ENCODE data around the gene TIGD1. TPM values are rescaled to one million over a fixed set of nuclear protein-coding genes. Genes with fewer than 3 reads are reported as not detected.

Gene TIGD1
- total RNA-seq, 4 donors from 2014 or later = 1.2 to 7.1 (median 3.2) TPM

- peaks cover 0 to 28% (median 0%) of the 10 kb centered on the region in 4 donors for H3K27me3 ChIP-seq
- 72 to 88% methylated on average over 7 to 16 of the region's 20 CpGs for WGBS, 2 donors
- no peak overlapping the region for H3K4me3 ChIP-seq
- TF ChIP-seq POLR2A (IDR thresholded peaks at IDR 0.05) (no peak), CTCF (IDR thresholded peaks at IDR 0.05) (no peak)
- intact Hi-C loops (cut with DNase I) = no loop called here
- no peak for DNase-seq
- H3K4me1 ChIP-seq = peaks cover 0 to 9% (median 4%) of the 10 kb centered on the region in 3 donors
- H3K9me3 ChIP-seq = no peaks in the 10 kb centered on the region
- no peak overlapping the region for H3K27ac ChIP-seq
- H3K36me3 ChIP-seq = peaks cover 0 to 31% (median 0%) of the 10 kb centered on the region in 3 donors
These were observed 7.5 kb downstream of the TIGD1 start for GRCh38 chr2:232542715-232543467.

GRCh38 chr2:232541961-232542714, 8.2 kb downstream of the TIGD1 start:
- Histone ChIP-seq H3K27ac (no peak overlapping the region), H3K4me1 (peaks cover 0 to 17% (median 4%) of the 10 kb centered on the region in 3 donors), H3K9me3 (no peaks in the 10 kb centered on the region), H3K36me3 (peaks cover 0 to 26% (median 0%) of the 10 kb centered on the region in 3 donors), H3K27me3 (peaks cover 0 to 35% (median 0%) of the 10 kb centered on the region in 4 donors), H3K4me3 (no peak overlapping the region)
- 47 to 76% methylated on average over 6 of the region's 9 CpGs for WGBS, 2 donors
- TF ChIP-seq CTCF (IDR thresholded peaks at IDR 0.05) (no peak), POLR2A (IDR thresholded peaks at IDR 0.05) (no peak)
- intact Hi-C loops (cut with DNase I) = no loop called here
- no peak for DNase-seq

GRCh38 chr2:232541195-232541960, 9.0 kb downstream of the TIGD1 start:
- H3K27ac ChIP-seq = no peak overlapping the region
- intact Hi-C loops (cut with DNase I) = no loop called here
- WGBS, 2 donors = 76 to 87% methylated on average over 7 to 11 of the region's 19 CpGs
- H3K27me3 ChIP-seq = peaks cover 0 to 43% (median 0%) of the 10 kb centered on the region in 4 donors
- H3K9me3 ChIP-seq = peaks cover 0 to 1% (median 0%) of the 10 kb centered on the region in 3 donors
- H3K36me3 ChIP-seq = peaks cover 0 to 18% (median 0%) of the 10 kb centered on the region in 3 donors
- no peak overlapping the region for H3K4me3 ChIP-seq
- no peak for DNase-seq
- H3K4me1 ChIP-seq = peaks cover 0 to 18% (median 4%) of the 10 kb centered on the region in 3 donors
- TF ChIP-seq POLR2A (IDR thresholded peaks at IDR 0.05) (no peak), CTCF (IDR thresholded peaks at IDR 0.05) (no peak)

GRCh38 chr2:232540441-232541041, 9.8 kb downstream of the TIGD1 start:
- 56 to 60% methylated on average over 6 to 8 of the region's 17 CpGs for WGBS, 2 donors
- H3K4me3 ChIP-seq = no peak overlapping the region
- no peak overlapping the region for H3K27ac ChIP-seq
- peaks cover 0 to 51% (median 0%) of the 10 kb centered on the region in 4 donors for H3K27me3 ChIP-seq
- peaks cover 0 to 6% (median 0%) of the 10 kb centered on the region in 3 donors for H3K9me3 ChIP-seq
- intact Hi-C loops (cut with DNase I) = no loop called here
- H3K36me3 ChIP-seq = peaks cover 0 to 12% (median 0%) of the 10 kb centered on the region in 3 donors
- DNase-seq = no peak
- H3K4me1 ChIP-seq = peaks cover 0 to 18% (median 4%) of the 10 kb centered on the region in 3 donors
- TF ChIP-seq CTCF (IDR thresholded peaks at IDR 0.05) = no peak
- no peak for TF ChIP-seq POLR2A (IDR thresholded peaks at IDR 0.05)

Measured in esophagus squamous epithelium (tissue), 5 donors.